Lower lobe of right lung (tissue), 2 donors: ENCODE results near the gene JARID2. TPM values are rescaled to one million over a fixed set of nuclear protein-coding genes. Genes with fewer than 3 reads are reported as not detected.
"Not testable (repeated sequence)": the region's sequence is repeated elsewhere in the genome, so short reads cannot be mapped to it uniquely, and the experiment has no call there.

ENCODE experiments used
- ATAC-seq, 2 donors: fragments of 200-7000 bp; cut with Tn5 transposase; one replicate each; pipeline ENCODE4 v1.9.1; 2020 to 2022; ENCODE audit warnings: mild to moderate bottlenecking in 2 of 2, moderate library complexity in 2 of 2
- DNase-seq: peaks from one replicate; pipeline ENCODE4 v3.0.0-alpha.2; 2020
- H3K27ac ChIP-seq: fragments of 200-600 bp; one replicate; pipeline ENCODE4 v1.8.0; 2022
- H3K27me3 ChIP-seq: fragments of 200-600 bp; one replicate; pipeline ENCODE4 v1.8.0; 2022; ENCODE audit warnings: low read depth
- H3K36me3 ChIP-seq: fragments of 200-600 bp; one replicate; pipeline ENCODE4 v1.8.0; 2022; ENCODE audit warnings: mild to moderate bottlenecking
- H3K4me1 ChIP-seq: fragments of 200-600 bp; one replicate; pipeline ENCODE4 v1.8.0; 2022
- H3K4me3 ChIP-seq: fragments of 200-600 bp; one replicate; pipeline ENCODE4 v1.8.0; 2022; ENCODE audit warnings: mild to moderate bottlenecking
- H3K9me3 ChIP-seq: fragments of 200-600 bp; one replicate; pipeline ENCODE4 v1.8.0; 2022
- intact Hi-C: fragments of 100-400 bp; cut with DNase I; formaldehyde crosslinking; loops from one replicate; pipeline ENCODE4 v1.11.0; 2022
- total RNA-seq: library from RNA; stranded (reverse); fragmentation: NEBNext Ultra II Directional; extraction: Animal tissue kit (Norgen Biotek cat#: 25700); gene quantifications from one replicate; pipeline ENCODE4 v1.2.1, GENCODE V29; 2021
- TF ChIP-seq, protein P1 (sequence below): fragments of 200-600 bp; IDR thresholded peaks from one replicate; pipeline ENCODE4 v1.8.0; 2022; ENCODE audit warnings: antibody characterized with exemption, mild to moderate bottlenecking
- donor health status: DM: no; HTN: yes; CAD: no; lungs with severe emphysema.

Gene JARID2
- total RNA-seq, 1 donor from 2014 or later = 16.0 TPM

DNA sequence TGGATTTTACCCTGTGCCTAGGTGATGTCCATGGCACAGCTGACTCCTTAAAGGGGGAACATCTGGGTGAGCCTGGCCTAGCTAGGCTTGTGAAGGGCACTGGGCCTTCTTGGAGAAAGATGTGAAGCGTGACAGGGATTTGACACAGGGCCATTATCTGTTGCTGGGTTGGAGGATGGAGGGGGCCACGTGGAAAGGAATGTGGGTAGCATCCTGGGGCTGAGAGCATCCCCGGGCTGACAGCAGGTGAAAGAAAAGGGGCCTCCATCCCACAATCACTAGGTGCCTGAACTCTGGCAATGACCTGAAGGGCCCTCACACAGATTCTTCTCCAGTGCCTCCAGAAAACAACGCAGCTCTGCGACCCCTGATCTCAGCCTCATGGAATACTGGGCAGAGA lies 292.2 kb downstream of the JARID2 start:
- no peaks in the 10 kb centered on the region for H3K9me3 ChIP-seq
- H3K27me3 ChIP-seq = no peaks in the 10 kb centered on the region
- H3K4me3 ChIP-seq = no peak overlapping the region
- H3K36me3 ChIP-seq = no peaks in the 10 kb centered on the region
- TF ChIP-seq, protein P1, sequence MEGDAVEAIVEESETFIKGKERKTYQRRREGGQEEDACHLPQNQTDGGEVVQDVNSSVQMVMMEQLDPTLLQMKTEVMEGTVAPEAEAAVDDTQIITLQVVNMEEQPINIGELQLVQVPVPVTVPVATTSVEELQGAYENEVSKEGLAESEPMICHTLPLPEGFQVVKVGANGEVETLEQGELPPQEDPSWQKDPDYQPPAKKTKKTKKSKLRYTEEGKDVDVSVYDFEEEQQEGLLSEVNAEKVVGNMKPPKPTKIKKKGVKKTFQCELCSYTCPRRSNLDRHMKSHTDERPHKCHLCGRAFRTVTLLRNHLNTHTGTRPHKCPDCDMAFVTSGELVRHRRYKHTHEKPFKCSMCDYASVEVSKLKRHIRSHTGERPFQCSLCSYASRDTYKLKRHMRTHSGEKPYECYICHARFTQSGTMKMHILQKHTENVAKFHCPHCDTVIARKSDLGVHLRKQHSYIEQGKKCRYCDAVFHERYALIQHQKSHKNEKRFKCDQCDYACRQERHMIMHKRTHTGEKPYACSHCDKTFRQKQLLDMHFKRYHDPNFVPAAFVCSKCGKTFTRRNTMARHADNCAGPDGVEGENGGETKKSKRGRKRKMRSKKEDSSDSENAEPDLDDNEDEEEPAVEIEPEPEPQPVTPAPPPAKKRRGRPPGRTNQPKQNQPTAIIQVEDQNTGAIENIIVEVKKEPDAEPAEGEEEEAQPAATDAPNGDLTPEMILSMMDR = no peak
- DNase-seq (no peak), ATAC-seq (no peak)
- peaks cover 32% of the 10 kb centered on the region for H3K4me1 ChIP-seq
- H3K27ac ChIP-seq = no peak overlapping the region
- intact Hi-C loops = no loop called here

DNA sequence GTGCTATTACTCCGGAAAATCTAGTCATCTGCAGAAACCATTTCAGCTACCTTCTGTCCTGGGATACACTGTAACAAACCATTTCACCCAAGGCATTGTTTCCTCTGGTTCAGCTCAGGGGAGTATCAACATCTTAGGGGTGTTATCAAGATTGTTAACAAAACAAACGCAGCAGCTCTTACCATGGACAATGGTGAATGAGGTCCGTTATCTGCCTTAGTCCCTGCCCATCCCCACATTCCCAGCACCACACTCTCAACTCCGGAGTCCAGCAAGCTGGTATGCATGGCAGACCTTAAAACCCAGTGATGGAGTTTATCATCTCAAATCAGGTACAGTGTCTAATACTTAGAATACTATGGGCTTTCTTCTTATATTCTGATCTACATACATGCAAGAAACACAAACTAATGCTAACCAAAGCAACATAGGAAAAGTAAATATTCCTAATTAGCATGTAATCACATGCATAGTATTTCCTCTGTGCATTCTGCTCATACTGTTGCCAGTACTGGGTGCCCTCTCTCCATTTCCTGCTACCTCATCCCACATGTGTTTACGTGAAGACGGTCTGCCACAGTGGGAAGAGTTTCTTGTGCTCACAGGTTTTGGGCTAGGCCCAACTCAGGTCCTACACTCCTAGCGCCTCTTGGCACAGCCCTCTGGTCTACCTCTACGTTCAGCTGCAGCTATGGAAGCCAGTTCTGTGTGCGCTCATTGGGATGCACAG lies 293.1 kb downstream of the JARID2 start:
- Histone ChIP-seq H3K9me3 (peaks cover 3% of the 10 kb centered on the region), H3K4me3 (no peak overlapping the region), H3K27me3 (no peaks in the 10 kb centered on the region), H3K27ac (no peak overlapping the region), H3K4me1 (peaks cover 32% of the 10 kb centered on the region), H3K36me3 (no peaks in the 10 kb centered on the region)
- DNase-seq (no peak), ATAC-seq (no peak)
- TF ChIP-seq, protein P1 = no peak
- intact Hi-C loops = no loop called here

DNA sequence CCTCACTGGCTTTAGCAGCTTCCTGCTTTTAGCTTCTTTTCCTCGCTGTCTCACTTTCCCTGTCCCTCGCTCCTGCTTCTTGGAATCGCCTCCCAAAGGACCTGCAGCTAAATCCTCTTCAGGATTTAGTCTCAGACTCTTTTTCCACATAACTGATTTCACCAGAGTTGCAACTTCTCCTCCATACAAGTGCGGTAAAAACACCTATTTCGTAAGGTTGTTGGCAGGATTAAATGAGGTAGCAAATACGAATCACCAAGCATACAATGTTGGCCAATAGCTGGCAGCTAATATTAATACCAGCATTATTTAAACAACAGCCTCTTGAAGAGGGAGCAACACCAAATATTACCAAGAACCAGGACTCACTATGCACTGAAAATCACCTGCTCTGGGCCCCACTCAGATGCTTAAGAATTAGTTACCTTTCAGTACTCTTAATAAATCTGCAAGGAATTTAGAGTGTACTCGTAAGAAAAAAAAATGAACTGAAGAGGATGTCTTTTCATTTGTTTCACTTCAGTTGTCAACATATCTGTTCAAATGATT lies 293.9 kb downstream of the JARID2 start:
- DNase-seq = no peak
- Histone ChIP-seq H3K9me3 (peaks cover 7% of the 10 kb centered on the region), H3K4me3 (no peak overlapping the region), H3K36me3 (no peaks in the 10 kb centered on the region), H3K27me3 (no peaks in the 10 kb centered on the region), H3K4me1 (peaks cover 32% of the 10 kb centered on the region), H3K27ac (peak overlapping the region; percentile 20)
- TF ChIP-seq, protein P1 = no peak
- intact Hi-C loops = no loop called here
- ATAC-seq = peak; percentile 87 to 93

- H3K36me3 ChIP-seq, H3K27me3 ChIP-seq, intact Hi-C loops, H3K9me3 ChIP-seq, H3K4me3 ChIP-seq, DNase-seq, H3K27ac ChIP-seq: not testable (repeated sequence)
- H3K4me1 ChIP-seq = peaks cover 30% of the 10 kb centered on the region
- ATAC-seq = peak in 1 of 2 donors; percentile 40
Measured at GRCh38 chr6:15543332-15543917, 297.6 kb downstream of the JARID2 start.

GRCh38 chr6:15544321-15544900 lies 298.5 kb downstream of the JARID2 start:
- no peak overlapping the region for H3K27ac ChIP-seq
- no peaks in the 10 kb centered on the region for H3K27me3 ChIP-seq
- TF ChIP-seq, protein P1 = no peak
- peaks cover 7% of the 10 kb centered on the region for H3K9me3 ChIP-seq
- DNase-seq (no peak), ATAC-seq (no peak)
- peaks cover 20% of the 10 kb centered on the region for H3K4me1 ChIP-seq
- no peaks in the 10 kb centered on the region for H3K36me3 ChIP-seq
- no peak overlapping the region for H3K4me3 ChIP-seq
- intact Hi-C loops = no loop called here

DNA sequence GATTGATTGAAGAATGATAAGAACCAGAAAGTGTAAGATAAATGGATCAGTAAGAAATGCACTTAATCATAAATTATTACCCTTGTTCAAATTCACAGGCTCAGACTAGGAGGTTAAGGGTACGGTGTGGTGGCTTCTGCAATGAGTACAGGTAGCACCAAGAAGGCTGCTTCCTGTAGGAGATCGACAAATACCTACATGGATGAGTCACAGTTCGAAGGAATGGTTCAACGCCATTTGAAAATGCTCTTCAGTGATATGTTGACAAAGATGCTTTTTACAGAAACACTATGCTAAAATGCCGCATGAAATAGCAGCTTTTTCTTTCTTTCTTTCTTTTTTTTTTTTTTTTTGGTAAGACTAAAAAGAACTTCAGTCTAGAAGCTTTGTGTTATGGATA lies 300.7 kb downstream of the JARID2 start:
- intact Hi-C loops = no loop called here
- H3K36me3 ChIP-seq = no peaks in the 10 kb centered on the region
- no peak for ATAC-seq
- H3K4me1 ChIP-seq = peaks cover 29% of the 10 kb centered on the region
- no peak overlapping the region for H3K4me3 ChIP-seq
- no peaks in the 10 kb centered on the region for H3K27me3 ChIP-seq
- no peak overlapping the region for H3K27ac ChIP-seq
- peaks cover 7% of the 10 kb centered on the region for H3K9me3 ChIP-seq
- DNase-seq = no peak
- TF ChIP-seq, protein P1 = no peak
